GM10248 (cell line): ENCODE results near the gene RNGTT.
"Not testable (repeated sequence)": the region's sequence is repeated elsewhere in the genome, so short reads cannot be mapped to it uniquely, and the experiment has no call there.

Experiments used
- CTCF ChIA-PET: fragments of 300-600 bp; sonication (Branson Sonifier 250); formaldehyde crosslinking; extraction: SDS; loops from one replicate; lab custom pipeline; 2021; ENCODE audit warnings: antibody characterized with exemption; lab: Yijun Ruan, JAX
- POLR2A ChIA-PET: fragments of 350-650 bp; sonication (Branson Sonifier 250); formaldehyde crosslinking; extraction: SDS; loops from one replicate; lab custom pipeline; 2020; ENCODE audit warnings: antibody characterized with exemption; lab: Yijun Ruan, JAX
- DNase-seq: peaks from one replicate; pipeline ENCODE4 v3.0.0; 2012; ENCODE audit errors: extremely low spot score
- CTCF ChIP-seq: IDR thresholded peaks from 2 replicates; pipeline ENCODE4 v1.5.1; 2012; ENCODE audit warnings: mild to moderate bottlenecking, low read depth; ENCODE audit errors: extremely low read depth, missing control alignments, control extremely low read depth

RNGTT gene

GRCh38 chr6:88741071-88741470 lies 222.3 kb downstream of the RNGTT start:
- ChIA-PET CTCF (interaction anchor here (1.1 kb wide), 1 partner anchor 12 kb away, joined by 3 read pairs; no protein-coding TSS in a partner anchor), POLR2A (no interaction called here)
- no peak for TF ChIP-seq CTCF
- no peak for DNase-seq

GRCh38 chr6:88734544-88734943 lies 228.9 kb downstream of the RNGTT start:
- POLR2A ChIA-PET = no interaction called here
- no peak for TF ChIP-seq CTCF
- no peak for DNase-seq
- CTCF ChIA-PET = no interaction called here

GRCh38 chr6:88730611-88731011 lies 232.8 kb downstream of the RNGTT start:
- POLR2A ChIA-PET = no interaction called here
- CTCF ChIA-PET = interaction anchor here (1.4 kb wide), 1 partner anchor 10 kb away, joined by 3 read pairs; no protein-coding TSS in a partner anchor
- no peak for TF ChIP-seq CTCF
- no peak for DNase-seq

- DNase-seq = no peak
- ChIA-PET POLR2A (interaction anchor here (0.6 kb wide), 1 partner anchor 1145 kb away, joined by 3 read pairs; no protein-coding TSS in a partner anchor), CTCF (interaction anchor here (1.1 to 2.2 kb wide), 8 partner anchors 10 to 116 kb away, joined by 3 to 9 read pairs (median 4); no protein-coding TSS in a partner anchor)
- TF ChIP-seq CTCF = no peak
Measured at GRCh38 chr6:88728756-88729155, 234.7 kb downstream of the RNGTT start.

- DNase-seq, POLR2A ChIA-PET, CTCF ChIA-PET: not testable (repeated sequence)
Measured at GRCh38 chr6:88726409-88726808, 237.0 kb downstream of the RNGTT start.

- no peak for TF ChIP-seq CTCF
- ChIA-PET POLR2A (no interaction called here), CTCF (interaction anchor here (0.9 kb wide), 1 partner anchor 34 kb away, joined by 3 read pairs; no protein-coding TSS in a partner anchor)
- peak; percentile 18 for DNase-seq
Measured at GRCh38 chr6:88725111-88725975, 238.1 kb downstream of the RNGTT start.

GRCh38 chr6:88722686-88723085 lies 240.7 kb downstream of the RNGTT start:
- ChIA-PET CTCF (interaction anchor here (1.1 kb wide), 1 partner anchor 14 kb away, joined by 5 read pairs; no protein-coding TSS in a partner anchor), POLR2A (no interaction called here)
- TF ChIP-seq CTCF = no peak
- no peak for DNase-seq

GRCh38 chr6:88716399-88716798 lies 247.0 kb downstream of the RNGTT start:
- POLR2A ChIA-PET, DNase-seq, CTCF ChIA-PET: not testable (repeated sequence)
